ENCODE results near the gene MYO18B. TPM values are rescaled to one million over a fixed set of nuclear protein-coding genes. Genes with fewer than 3 reads are reported as not detected.

Gene MYO18B
- total RNA-seq, 2 experiments from 2014 or later, result 1.6 to 2.0 TPM

GRCh38 chr22:25800766-25801165 lies 58.8 kb downstream of the MYO18B start:
- POLR2A ChIA-PET, result no interaction called here

GRCh38 chr22:25802018-25802417 lies 60.0 kb downstream of the MYO18B start:
- no peak for DNase-seq
- ChIA-PET CTCF (no interaction called here), POLR2A (no interaction called here)
- no peak overlapping the region for H3K27ac Mint-ChIP-seq
- H3K9me3 Mint-ChIP-seq, result no peaks in the 10 kb centered on the region
- no peaks in the 10 kb centered on the region for H3K4me1 Mint-ChIP-seq
- H3K4me3 Mint-ChIP-seq, result no peak overlapping the region
- H3K36me3 Mint-ChIP-seq (ENCODE audit: low read depth), result no peaks in the 10 kb centered on the region
- H3K27me3 Mint-ChIP-seq, result peaks cover 2% of the 10 kb centered on the region

More at GRCh38 chr22:25800766-25801165, 58.8 kb downstream of the MYO18B start:
- Mint-ChIP-seq H3K36me3 (ENCODE audit: low read depth) (no peaks in the 10 kb centered on the region), H3K27me3 (peaks cover 2% of the 10 kb centered on the region), H3K27ac (no peak overlapping the region), H3K9me3 (no peaks in the 10 kb centered on the region), H3K4me3 (no peak overlapping the region), H3K4me1 (no peaks in the 10 kb centered on the region)
- CTCF ChIA-PET, result no interaction called here
- no peak for DNase-seq

GRCh38 chr22:25804676-25805075 lies 62.7 kb downstream of the MYO18B start:
- ChIA-PET CTCF (no interaction called here), POLR2A (no interaction called here)
- no peaks in the 10 kb centered on the region for H3K36me3 Mint-ChIP-seq (ENCODE audit: low read depth)
- no peak overlapping the region for H3K4me3 Mint-ChIP-seq
- no peaks in the 10 kb centered on the region for H3K4me1 Mint-ChIP-seq
- H3K27me3 Mint-ChIP-seq, result no peaks in the 10 kb centered on the region
- no peaks in the 10 kb centered on the region for H3K9me3 Mint-ChIP-seq
- DNase-seq, result no peak
- H3K27ac Mint-ChIP-seq, result no peak overlapping the region

GRCh38 chr22:25806579-25806978 lies 64.6 kb downstream of the MYO18B start:
- no peaks in the 10 kb centered on the region for H3K4me1 Mint-ChIP-seq
- H3K4me3 Mint-ChIP-seq, result no peak overlapping the region
- no peaks in the 10 kb centered on the region for H3K27me3 Mint-ChIP-seq
- POLR2A ChIA-PET, result no interaction called here
- no peak overlapping the region for H3K27ac Mint-ChIP-seq
- H3K9me3 Mint-ChIP-seq, result no peaks in the 10 kb centered on the region
- no peaks in the 10 kb centered on the region for H3K36me3 Mint-ChIP-seq (ENCODE audit: low read depth)
- CTCF ChIA-PET, result no interaction called here
- no peak for DNase-seq

DNA sequence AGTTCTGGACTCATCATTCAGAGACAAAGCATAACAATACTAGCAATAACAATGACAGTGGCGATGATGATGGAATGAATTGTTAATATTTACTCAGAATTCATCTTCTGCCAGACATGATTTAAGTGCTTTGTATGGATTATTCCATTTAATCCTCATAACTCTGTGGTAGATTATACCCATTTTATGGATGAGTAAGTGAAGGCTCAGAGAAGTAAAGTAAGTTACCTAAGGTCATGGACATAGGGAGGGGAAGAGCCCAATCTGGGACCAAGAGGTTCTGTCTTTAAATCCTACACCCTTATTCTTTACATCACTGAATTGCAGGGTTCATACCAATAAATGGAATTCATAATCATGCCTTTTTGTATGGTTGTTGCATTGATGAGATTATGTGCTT lies 72.7 kb downstream of the MYO18B start:
- Mint-ChIP-seq H3K4me1 (no peaks in the 10 kb centered on the region), H3K36me3 (ENCODE audit: low read depth) (no peaks in the 10 kb centered on the region), H3K27me3 (peaks cover 20% of the 10 kb centered on the region), H3K27ac (no peak overlapping the region), H3K4me3 (no peak overlapping the region), H3K9me3 (no peaks in the 10 kb centered on the region)
- POLR2A ChIA-PET, result no interaction called here
- CTCF ChIA-PET, result no interaction called here
- no peak for DNase-seq

DNA sequence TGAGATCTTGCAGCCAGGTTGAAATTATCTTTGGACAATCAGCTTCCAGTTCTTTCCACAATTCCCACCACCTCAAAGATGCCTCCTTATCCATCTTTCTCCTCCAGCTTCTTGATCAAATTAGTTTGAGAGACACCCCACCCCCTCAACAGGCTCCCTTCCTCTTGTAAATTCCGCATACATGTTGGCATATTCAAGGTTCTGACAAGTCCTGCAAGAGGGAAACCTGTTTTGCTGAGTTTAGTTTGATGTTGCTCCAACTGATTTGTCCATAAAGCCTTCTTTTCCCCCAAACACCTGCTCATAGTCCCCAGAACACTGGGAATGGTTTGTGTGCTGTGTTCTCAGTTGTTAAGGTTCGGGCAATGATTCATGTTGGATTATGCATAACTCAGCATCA lies 73.6 kb downstream of the MYO18B start:
- Mint-ChIP-seq H3K27me3 (peaks cover 22% of the 10 kb centered on the region), H3K4me3 (no peak overlapping the region), H3K27ac (no peak overlapping the region), H3K36me3 (ENCODE audit: low read depth) (no peaks in the 10 kb centered on the region), H3K9me3 (peaks cover 2% of the 10 kb centered on the region), H3K4me1 (no peaks in the 10 kb centered on the region)
- no peak for DNase-seq
- ChIA-PET POLR2A (no interaction called here), CTCF (no interaction called here)

- Mint-ChIP-seq H3K9me3 (peaks cover 3% of the 10 kb centered on the region), H3K27ac (no peak overlapping the region), H3K27me3 (peaks cover 22% of the 10 kb centered on the region), H3K36me3 (ENCODE audit: low read depth) (no peaks in the 10 kb centered on the region), H3K4me1 (no peaks in the 10 kb centered on the region), H3K4me3 (no peak overlapping the region)
- POLR2A ChIA-PET, result no interaction called here
- CTCF ChIA-PET, result no interaction called here
- DNase-seq, result no peak
Measured at GRCh38 chr22:25816522-25817059, 74.6 kb downstream of the MYO18B start.

- H3K9me3 Mint-ChIP-seq, result peaks cover 3% of the 10 kb centered on the region
- CTCF ChIA-PET, result no interaction called here
- DNase-seq, result no peak
- POLR2A ChIA-PET, result no interaction called here
- no peaks in the 10 kb centered on the region for H3K4me1 Mint-ChIP-seq
- no peak overlapping the region for H3K27ac Mint-ChIP-seq
- no peaks in the 10 kb centered on the region for H3K36me3 Mint-ChIP-seq (ENCODE audit: low read depth)
- no peak overlapping the region for H3K4me3 Mint-ChIP-seq
- H3K27me3 Mint-ChIP-seq, result peaks cover 22% of the 10 kb centered on the region
Measured at GRCh38 chr22:25817092-25817943, 75.3 kb downstream of the MYO18B start.

- Mint-ChIP-seq H3K27ac (no peak overlapping the region), H3K4me1 (no peaks in the 10 kb centered on the region), H3K4me3 (no peak overlapping the region), H3K36me3 (ENCODE audit: low read depth) (no peaks in the 10 kb centered on the region), H3K27me3 (peaks cover 22% of the 10 kb centered on the region), H3K9me3 (peaks cover 3% of the 10 kb centered on the region)
- CTCF ChIA-PET, result no interaction called here
- POLR2A ChIA-PET, result no interaction called here
- DNase-seq, result no peak
Measured at GRCh38 chr22:25818541-25818940, 76.6 kb downstream of the MYO18B start.

DNA sequence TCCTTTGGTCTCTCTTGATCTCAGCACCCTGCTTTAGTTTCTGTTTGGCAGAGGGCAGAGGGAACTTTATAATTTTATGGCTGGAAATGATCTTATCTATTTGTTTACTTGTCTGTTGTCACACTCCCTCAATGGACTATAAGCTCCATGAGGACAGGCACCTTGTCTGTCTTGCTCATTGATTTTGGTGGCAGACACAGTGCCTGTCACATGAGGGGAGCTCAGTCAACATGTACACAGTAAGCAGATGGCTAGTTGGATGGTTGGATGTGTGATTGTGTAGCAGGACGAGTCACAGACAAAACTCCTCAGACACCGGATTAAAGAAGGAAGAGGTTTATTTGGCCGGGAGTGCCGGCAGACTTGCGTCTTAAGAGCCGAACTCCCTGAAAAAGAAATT lies 80.4 kb downstream of the MYO18B start:
- ChIA-PET POLR2A (no interaction called here), CTCF (interaction anchor here (1.1 kb wide), 1 partner anchor 32 kb away, joined by 3 read pairs; no protein-coding TSS in a partner anchor)
- H3K27ac Mint-ChIP-seq, result no peak overlapping the region
- DNase-seq, result no peak
- H3K36me3 Mint-ChIP-seq (ENCODE audit: low read depth), result no peaks in the 10 kb centered on the region
- H3K9me3 Mint-ChIP-seq, result peaks cover 3% of the 10 kb centered on the region
- no peaks in the 10 kb centered on the region for H3K4me1 Mint-ChIP-seq
- no peak overlapping the region for H3K4me3 Mint-ChIP-seq
- H3K27me3 Mint-ChIP-seq, result peaks cover 12% of the 10 kb centered on the region

- no peak overlapping the region for H3K4me3 Mint-ChIP-seq
- H3K36me3 Mint-ChIP-seq (ENCODE audit: low read depth), result no peaks in the 10 kb centered on the region
- DNase-seq, result no peak
- H3K4me1 Mint-ChIP-seq, result no peaks in the 10 kb centered on the region
- H3K9me3 Mint-ChIP-seq, result peaks cover 3% of the 10 kb centered on the region
- POLR2A ChIA-PET, result no interaction called here
- no peak overlapping the region for H3K27ac Mint-ChIP-seq
- peaks cover 8% of the 10 kb centered on the region for H3K27me3 Mint-ChIP-seq
- CTCF ChIA-PET, result no interaction called here
Measured at GRCh38 chr22:25823276-25823675, 81.3 kb downstream of the MYO18B start.

DNA sequence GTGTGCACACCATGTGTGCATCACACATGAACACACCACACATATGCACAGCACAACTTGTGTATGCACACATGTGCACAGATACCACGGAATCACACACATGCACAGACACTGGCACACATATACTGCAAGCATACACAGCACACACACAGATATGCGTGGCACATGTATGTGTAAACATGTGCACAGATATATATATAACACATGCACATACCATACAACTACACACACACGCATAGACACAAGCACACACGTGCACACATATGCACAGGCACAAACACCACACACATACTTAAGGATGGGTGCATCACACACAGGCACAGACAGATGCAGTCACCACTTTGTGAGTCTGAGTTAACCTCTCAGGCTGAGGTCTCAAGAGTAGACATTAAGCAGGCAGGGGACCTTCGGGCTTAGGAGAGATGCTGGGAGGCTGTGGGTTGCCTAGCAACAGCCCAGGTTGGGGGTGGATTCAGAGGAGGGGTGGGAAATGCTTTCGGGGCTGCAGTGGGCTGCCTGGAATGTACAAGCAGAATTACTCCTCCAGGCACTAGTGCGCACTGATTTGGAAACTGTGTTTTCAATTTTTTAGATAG lies 82.9 kb downstream of the MYO18B start:
- ChIA-PET CTCF (no interaction called here), POLR2A (no interaction called here)
- Mint-ChIP-seq H3K9me3 (peaks cover 3% of the 10 kb centered on the region), H3K27me3 (peaks cover 1% of the 10 kb centered on the region), H3K4me3 (no peak overlapping the region), H3K4me1 (no peaks in the 10 kb centered on the region), H3K36me3 (ENCODE audit: low read depth) (no peaks in the 10 kb centered on the region), H3K27ac (no peak overlapping the region)
- no peak for DNase-seq

DNA sequence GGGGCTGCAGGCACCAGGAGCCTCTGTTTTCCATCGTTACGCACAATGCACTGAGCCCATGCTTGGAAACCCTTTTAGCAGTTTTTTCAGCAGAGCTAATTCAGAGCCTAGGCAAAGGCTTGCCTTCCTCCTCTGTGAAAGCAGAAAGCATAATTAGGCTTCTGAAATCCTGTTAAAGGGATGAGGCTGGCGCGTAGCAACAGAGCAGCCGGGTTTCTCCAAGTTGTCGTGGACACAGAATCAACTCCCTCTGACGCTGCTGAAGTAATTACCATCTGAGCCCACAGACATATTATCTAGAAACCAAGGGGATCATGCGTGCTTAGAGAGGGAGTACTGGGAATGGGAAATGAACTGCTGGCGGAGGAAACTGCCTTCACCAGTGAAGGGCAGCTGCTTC lies 85.4 kb downstream of the MYO18B start:
- no peak for DNase-seq
- CTCF ChIA-PET, result no interaction called here
- Mint-ChIP-seq H3K27ac (no peak overlapping the region), H3K4me1 (no peaks in the 10 kb centered on the region), H3K36me3 (ENCODE audit: low read depth) (no peaks in the 10 kb centered on the region), H3K27me3 (no peaks in the 10 kb centered on the region), H3K4me3 (no peak overlapping the region), H3K9me3 (no peaks in the 10 kb centered on the region)
- POLR2A ChIA-PET, result no interaction called here

GRCh38 chr22:25828422-25828821 lies 86.4 kb downstream of the MYO18B start:
- ChIA-PET CTCF (no interaction called here), POLR2A (no interaction called here)
- Mint-ChIP-seq H3K27ac (no peak overlapping the region), H3K27me3 (no peaks in the 10 kb centered on the region), H3K4me3 (no peak overlapping the region), H3K36me3 (ENCODE audit: low read depth) (no peaks in the 10 kb centered on the region), H3K4me1 (no peaks in the 10 kb centered on the region), H3K9me3 (no peaks in the 10 kb centered on the region)
- no peak for DNase-seq

Data from activated CD4-positive, alpha-beta memory T cell treated with anti-CD3 and anti-CD28 coated beads, Interleukin-2, amount 10 ng/mL, durations not matched to agents 7 days and 5 days (primary cell).